ENCODE measurements around the gene DENND1B. TPM values are rescaled to one million over a fixed set of nuclear protein-coding genes. Genes with fewer than 3 reads are reported as not detected.

Gene DENND1B
- polyA plus RNA-seq, 2 of the 4 experiments (the other 2 are of a cell fraction): 2.9 to 10.5 TPM

DNA sequence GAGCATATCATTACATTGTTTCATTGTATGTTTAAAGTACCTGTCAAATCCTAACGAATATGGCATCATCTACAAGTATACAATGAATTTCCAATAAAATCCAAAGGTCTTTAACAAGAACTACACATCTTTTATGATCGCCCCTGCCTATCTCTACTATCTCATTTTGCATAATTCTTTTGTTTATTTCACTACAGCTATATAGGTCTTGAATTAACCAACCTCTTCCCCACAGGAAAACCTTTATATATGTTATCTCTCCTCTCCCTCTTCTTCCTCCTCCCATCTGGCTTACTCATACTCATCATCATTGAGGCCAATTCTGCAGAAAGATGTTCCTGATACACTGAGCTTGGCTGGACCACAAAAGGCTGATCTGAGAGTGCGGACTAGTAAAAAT is 175.5 kb downstream of the DENND1B start:
- ATAC-seq (no peak), FAIRE-seq (no peak), DNase-seq (ENCODE audit: low read depth in 1 of 2, low spot score in 1 of 2) (no peak)
- H3K27ac ChIP-seq: no peak overlapping the region
- no peak overlapping the region for H3K4me2 ChIP-seq
- H3K4me3 ChIP-seq: no peak overlapping the region
- TF ChIP-seq EP300 (IDR thresholded peaks at IDR 0.05) (no peak), SMC3 (IDR thresholded peaks at IDR 0.05) (no peak), HOXA7 (CRISPR knock-in tag; IDR thresholded peaks at IDR 0.05) (no peak), MAZ (IDR thresholded peaks at IDR 0.05; ENCODE audit: borderline replicate concordance, low read depth, low read length) (no peak), HDAC2 (IDR thresholded peaks at IDR 0.05) (no peak), ZSCAN20 (CRISPR knock-in tag; IDR thresholded peaks at IDR 0.05) (no peak), ZNF302 (CRISPR knock-in tag; IDR thresholded peaks at IDR 0.05) (no peak), CHD2 (IDR thresholded peaks at IDR 0.05; ENCODE audit: low read length, partially characterized antibody) (no peak), POLR2AphosphoS2 (conservative IDR thresholded peaks at IDR 0.05; ENCODE audit: low read length) (no peak), PHF8 (IDR thresholded peaks at IDR 0.05; ENCODE audit: borderline replicate concordance, low read depth) (no peak), FOSB (CRISPR knock-in tag; IDR thresholded peaks at IDR 0.05) (no peak), KDM1A (IDR thresholded peaks at IDR 0.05; ENCODE audit: low read depth) (no peak), TP53 (CRISPR knock-in tag; IDR thresholded peaks at IDR 0.05) (no peak), EHF (CRISPR knock-in tag; IDR thresholded peaks at IDR 0.05) (no peak), RAD21 (conservative IDR thresholded peaks at IDR 0.05 in 1 of 2, IDR thresholded peaks at IDR 0.05 in 1 of 2) (no peak)
- TF ChIP-seq, protein P1, sequence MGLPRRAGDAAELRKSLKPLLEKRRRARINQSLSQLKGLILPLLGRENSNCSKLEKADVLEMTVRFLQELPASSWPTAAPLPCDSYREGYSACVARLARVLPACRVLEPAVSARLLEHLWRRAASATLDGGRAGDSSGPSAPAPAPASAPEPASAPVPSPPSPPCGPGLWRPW (IDR thresholded peaks at IDR 0.05): no peak
- TF ChIP-seq, protein P2, sequence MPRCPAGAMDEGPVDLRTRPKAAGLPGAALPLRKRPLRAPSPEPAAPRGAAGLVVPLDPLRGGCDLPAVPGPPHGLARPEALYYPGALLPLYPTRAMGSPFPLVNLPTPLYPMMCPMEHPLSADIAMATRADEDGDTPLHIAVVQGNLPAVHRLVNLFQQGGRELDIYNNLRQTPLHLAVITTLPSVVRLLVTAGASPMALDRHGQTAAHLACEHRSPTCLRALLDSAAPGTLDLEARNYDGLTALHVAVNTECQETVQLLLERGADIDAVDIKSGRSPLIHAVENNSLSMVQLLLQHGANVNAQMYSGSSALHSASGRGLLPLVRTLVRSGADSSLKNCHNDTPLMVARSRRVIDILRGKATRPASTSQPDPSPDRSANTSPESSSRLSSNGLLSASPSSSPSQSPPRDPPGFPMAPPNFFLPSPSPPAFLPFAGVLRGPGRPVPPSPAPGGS (IDR thresholded peaks at IDR 0.05): no peak
- TF ChIP-seq, protein P3, sequence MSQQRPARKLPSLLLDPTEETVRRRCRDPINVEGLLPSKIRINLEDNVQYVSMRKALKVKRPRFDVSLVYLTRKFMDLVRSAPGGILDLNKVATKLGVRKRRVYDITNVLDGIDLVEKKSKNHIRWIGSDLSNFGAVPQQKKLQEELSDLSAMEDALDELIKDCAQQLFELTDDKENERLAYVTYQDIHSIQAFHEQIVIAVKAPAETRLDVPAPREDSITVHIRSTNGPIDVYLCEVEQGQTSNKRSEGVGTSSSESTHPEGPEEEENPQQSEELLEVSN (IDR thresholded peaks at IDR 0.05; ENCODE audit: borderline replicate concordance, low read depth): no peak
- WGBS (ENCODE audit: missing lambda C conversion rate): 82% methylated on average over 3 of the region's 3 CpGs
- no peaks in the 10 kb centered on the region for H3K9me3 ChIP-seq
- POLR2A ChIA-PET: no interaction called here
- CTCF ChIA-PET: interaction anchor here (1.2 to 2.0 kb wide), 2 partner anchors 15 to 269 kb away, joined by 3 to 6 read pairs; no protein-coding TSS in a partner anchor
- no peaks in the 10 kb centered on the region for H3K4me1 ChIP-seq

DNA sequence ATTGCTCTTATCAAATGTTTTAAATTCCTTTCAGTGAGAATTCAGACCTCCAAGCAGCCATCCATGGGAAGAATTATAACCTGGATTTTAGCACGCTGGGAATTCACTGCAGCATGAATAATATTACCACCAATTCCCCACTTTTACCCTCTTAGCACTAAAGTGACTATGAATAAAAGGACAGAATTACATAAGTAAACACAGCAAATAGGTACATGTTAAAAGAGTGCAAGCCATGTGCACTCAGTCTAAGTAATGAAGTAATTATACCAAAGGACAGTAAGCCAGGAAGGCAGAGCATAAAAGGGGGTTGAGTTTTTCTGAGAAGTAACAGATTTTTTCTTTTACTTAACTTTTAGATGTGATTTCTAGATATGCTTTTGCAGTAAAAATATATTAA is 176.3 kb downstream of the DENND1B start:
- Histone ChIP-seq H3K4me3 (no peak overlapping the region), H3K4me1 (no peaks in the 10 kb centered on the region), H3K27ac (no peak overlapping the region), H3K4me2 (no peak overlapping the region), H3K9me3 (no peaks in the 10 kb centered on the region)
- TF ChIP-seq HOXA7 (CRISPR knock-in tag; IDR thresholded peaks at IDR 0.05): no peak
- no peak for TF ChIP-seq RARB (CRISPR knock-in tag; IDR thresholded peaks at IDR 0.05)
- TF ChIP-seq, protein P4, sequence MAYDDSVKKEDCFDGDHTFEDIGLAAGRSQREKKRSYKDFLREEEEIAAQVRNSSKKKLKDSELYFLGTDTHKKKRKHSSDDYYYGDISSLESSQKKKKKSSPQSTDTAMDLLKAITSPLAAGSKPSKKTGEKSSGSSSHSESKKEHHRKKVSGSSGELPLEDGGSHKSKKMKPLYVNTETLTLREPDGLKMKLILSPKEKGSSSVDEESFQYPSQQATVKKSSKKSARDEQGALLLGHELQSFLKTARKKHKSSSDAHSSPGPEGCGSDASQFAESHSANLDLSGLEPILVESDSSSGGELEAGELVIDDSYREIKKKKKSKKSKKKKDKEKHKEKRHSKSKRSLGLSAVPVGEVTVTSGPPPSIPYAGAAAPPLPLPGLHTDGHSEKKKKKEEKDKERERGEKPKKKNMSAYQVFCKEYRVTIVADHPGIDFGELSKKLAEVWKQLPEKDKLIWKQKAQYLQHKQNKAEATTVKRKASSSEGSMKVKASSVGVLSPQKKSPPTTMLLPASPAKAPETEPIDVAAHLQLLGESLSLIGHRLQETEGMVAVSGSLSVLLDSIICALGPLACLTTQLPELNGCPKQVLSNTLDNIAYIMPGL (CRISPR knock-in tag; IDR thresholded peaks at IDR 0.05; ENCODE audit: borderline replicate concordance): no peak
- no peak for TF ChIP-seq MAZ (IDR thresholded peaks at IDR 0.05; ENCODE audit: borderline replicate concordance, low read depth, low read length)
- no peak for TF ChIP-seq RNF2 (IDR thresholded peaks at IDR 0.05; ENCODE audit: borderline replicate concordance, low read depth)
- TF ChIP-seq, protein P5, sequence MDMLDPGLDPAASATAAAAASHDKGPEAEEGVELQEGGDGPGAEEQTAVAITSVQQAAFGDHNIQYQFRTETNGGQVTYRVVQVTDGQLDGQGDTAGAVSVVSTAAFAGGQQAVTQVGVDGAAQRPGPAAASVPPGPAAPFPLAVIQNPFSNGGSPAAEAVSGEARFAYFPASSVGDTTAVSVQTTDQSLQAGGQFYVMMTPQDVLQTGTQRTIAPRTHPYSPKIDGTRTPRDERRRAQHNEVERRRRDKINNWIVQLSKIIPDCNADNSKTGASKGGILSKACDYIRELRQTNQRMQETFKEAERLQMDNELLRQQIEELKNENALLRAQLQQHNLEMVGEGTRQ (IDR thresholded peaks at IDR 0.05): no peak
- no peak for TF ChIP-seq SREBF2 (IDR thresholded peaks at IDR 0.05)
- no peak for TF ChIP-seq KDM5A (IDR thresholded peaks at IDR 0.05)
- no peak for TF ChIP-seq CEBPB (IDR thresholded peaks at IDR 0.05)
- TF ChIP-seq, protein P6, sequence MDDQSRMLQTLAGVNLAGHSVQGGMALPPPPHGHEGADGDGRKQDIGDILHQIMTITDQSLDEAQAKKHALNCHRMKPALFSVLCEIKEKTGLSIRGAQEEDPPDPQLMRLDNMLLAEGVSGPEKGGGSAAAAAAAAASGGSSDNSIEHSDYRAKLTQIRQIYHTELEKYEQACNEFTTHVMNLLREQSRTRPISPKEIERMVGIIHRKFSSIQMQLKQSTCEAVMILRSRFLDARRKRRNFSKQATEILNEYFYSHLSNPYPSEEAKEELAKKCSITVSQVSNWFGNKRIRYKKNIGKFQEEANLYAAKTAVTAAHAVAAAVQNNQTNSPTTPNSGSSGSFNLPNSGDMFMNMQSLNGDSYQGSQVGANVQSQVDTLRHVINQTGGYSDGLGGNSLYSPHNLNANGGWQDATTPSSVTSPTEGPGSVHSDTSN (IDR thresholded peaks at IDR 0.05): no peak
- TF ChIP-seq SMC3 (IDR thresholded peaks at IDR 0.05): no peak
- TF ChIP-seq TP53 (CRISPR knock-in tag; IDR thresholded peaks at IDR 0.05): no peak
- no peak for TF ChIP-seq CBX8 (IDR thresholded peaks at IDR 0.05)
- TF ChIP-seq, protein P1 (IDR thresholded peaks at IDR 0.05): no peak
- ATAC-seq: no peak
- FAIRE-seq: peak; percentile 39
- DNase-seq (ENCODE audit: low read depth in 1 of 2, low spot score in 1 of 2): no peak
- ChIA-PET POLR2A (no interaction called here), CTCF (no interaction called here)
- 90% methylated on average over 1 of the region's 1 CpG for WGBS (ENCODE audit: missing lambda C conversion rate)

Data from A549 (cell line).